DND-41 (cell line): ENCODE results near the gene ZNF521.

ENCODE experiments used
- ATAC-seq: fragments of 200-7000 bp; cut with Tn5 transposase; 3 replicates; pipeline ENCODE4 v1.9.1; 2021; ENCODE audit warnings: low read depth; ENCODE audit not compliant: insufficient read depth
- DNase-seq: peaks from one replicate; pipeline ENCODE4 v3.0.0-alpha.2; 2020
- H2AFZ ChIP-seq: 2 replicates; pipeline ENCODE4 v1.6.0; 2012; ENCODE audit warnings: low read depth, low read length
- H3K27ac ChIP-seq: 2 replicates; pipeline ENCODE4 v1.5.1; 2012; ENCODE audit warnings: low read length, inconsistent platforms
- H3K27me3 ChIP-seq: fragments of 200-600 bp; sonication (generic); 2 replicates; pipeline ENCODE4 v1.6.0; 2012; ENCODE audit warnings: low read length, mild to moderate bottlenecking, inconsistent platforms; ENCODE audit not compliant: insufficient read depth, poor library complexity
- H3K36me3 ChIP-seq: 2 replicates; pipeline ENCODE4 v1.5.1; 2012; ENCODE audit warnings: low read length, inconsistent platforms; ENCODE audit not compliant: insufficient read depth
- H3K4me1 ChIP-seq: 2 replicates; pipeline ENCODE4 v1.5.1; 2012; ENCODE audit warnings: mild to moderate bottlenecking, low read length; ENCODE audit not compliant: insufficient read depth
- H3K4me2 ChIP-seq: 2 replicates; pipeline ENCODE4 v1.6.0; 2012; ENCODE audit warnings: mild to moderate bottlenecking, moderate library complexity, low read length, inconsistent platforms; ENCODE audit not compliant: insufficient read depth
- H3K4me3 ChIP-seq, 2 experiments: fragments of 200-600 bp in 1 of 2; shearing (Covaris generic) in 1 of 2; 2 replicates each; pipeline ENCODE4 v1.5.1; 2012 to 2016; ENCODE audit warnings: inconsistent platforms in 2 of 2, low read length in 2 of 2, mild to moderate bottlenecking in 2 of 2, low read depth in 1 of 2, moderate library complexity in 1 of 2
- H3K79me2 ChIP-seq: 2 replicates; pipeline ENCODE4 v1.6.0; 2012; ENCODE audit warnings: low read length, inconsistent platforms; ENCODE audit not compliant: insufficient read depth
- H3K9ac ChIP-seq: 2 replicates; pipeline ENCODE4 v1.6.0; 2012; ENCODE audit warnings: low read depth, mild to moderate bottlenecking, inconsistent platforms, low read length, moderate library complexity
- H3K9me3 ChIP-seq: 2 replicates; pipeline ENCODE4 v1.5.1; 2012; ENCODE audit warnings: low read length, moderate library complexity, mild to moderate bottlenecking, inconsistent platforms; ENCODE audit not compliant: insufficient read depth, severe bottlenecking
- H4K20me1 ChIP-seq: 2 replicates; pipeline ENCODE4 v1.6.0; 2012; ENCODE audit warnings: low read length; ENCODE audit not compliant: insufficient read depth
- CTCF ChIP-seq: IDR thresholded peaks from 2 replicates; pipeline ENCODE4 v1.5.1; 2012; ENCODE audit warnings: borderline replicate concordance, low read length, moderate library complexity, mild to moderate bottlenecking; ENCODE audit not compliant: poor library complexity, severe bottlenecking; ENCODE audit errors: extremely low read depth
- EZH2 ChIP-seq: IDR thresholded peaks from 3 replicates; pipeline ENCODE4 v1.6.1; 2012; ENCODE audit warnings: borderline replicate concordance, low read depth, mild to moderate bottlenecking, moderate library complexity, low read length, inconsistent platforms; ENCODE audit not compliant: severe bottlenecking

ZNF521 gene

GRCh38 chr18:25234322-25234639 is 117.7 kb downstream of the ZNF521 start:
- DNase-seq (no peak), ATAC-seq (no peak)
- Histone ChIP-seq H3K79me2 (no peaks in the 10 kb centered on the region), H2AFZ (no peak overlapping the region), H3K27ac (no peak overlapping the region), H3K9me3 (no peaks in the 10 kb centered on the region), H3K4me1 (0 out of 2 replicates have a peak, but pooled peaks cover under 1% of the 10 kb centered on the region), H3K4me3 (no peak overlapping the region), H3K27me3 (peaks cover 20% of the 10 kb centered on the region), H3K4me2 (no peak overlapping the region), H4K20me1 (no peaks in the 10 kb centered on the region; the same call in 1 of the 2 replicates), H3K36me3 (no peaks in the 10 kb centered on the region), H3K9ac (no peak overlapping the region)
- TF ChIP-seq EZH2 = no peak

- Histone ChIP-seq H3K27ac (no peak overlapping the region), H3K4me2 (no peak overlapping the region), H3K4me1 (no peaks in the 10 kb centered on the region), H3K9me3 (no peaks in the 10 kb centered on the region), H3K36me3 (no peaks in the 10 kb centered on the region), H2AFZ (no peak overlapping the region), H3K4me3 (no peak overlapping the region), H4K20me1 (no peaks in the 10 kb centered on the region; the same call in 1 of the 2 replicates), H3K27me3 (peaks cover 19% of the 10 kb centered on the region), H3K9ac (no peak overlapping the region), H3K79me2 (no peaks in the 10 kb centered on the region)
- DNase-seq (no peak), ATAC-seq (no peak)
- TF ChIP-seq CTCF = no peak
- TF ChIP-seq EZH2 = no peak
Measured at GRCh38 chr18:25233528-25234321, 118.2 kb downstream of the ZNF521 start.

- no peaks in the 10 kb centered on the region for H3K79me2 ChIP-seq
- H3K4me3 ChIP-seq = no peak overlapping the region
- no peak overlapping the region for H3K9ac ChIP-seq
- no peak for ATAC-seq
- no peak overlapping the region for H2AFZ ChIP-seq
- no peaks in the 10 kb centered on the region for H3K4me1 ChIP-seq
- no peak for TF ChIP-seq EZH2
- DNase-seq = no peak
- H3K27ac ChIP-seq = no peak overlapping the region
- H3K27me3 ChIP-seq = peaks cover 13% of the 10 kb centered on the region
- H3K4me2 ChIP-seq = no peak overlapping the region
- H3K36me3 ChIP-seq = no peaks in the 10 kb centered on the region
- no peaks in the 10 kb centered on the region; the same call in 1 of the 2 replicates for H4K20me1 ChIP-seq
- no peaks in the 10 kb centered on the region for H3K9me3 ChIP-seq
Measured at GRCh38 chr18:25231327-25231691, 120.7 kb downstream of the ZNF521 start.

GRCh38 chr18:25230658-25231326 is 121.2 kb downstream of the ZNF521 start:
- Histone ChIP-seq H4K20me1 (no peaks in the 10 kb centered on the region; the same call in 1 of the 2 replicates), H3K36me3 (no peaks in the 10 kb centered on the region), H3K9ac (no peak overlapping the region), H3K27ac (no peak overlapping the region), H3K9me3 (no peaks in the 10 kb centered on the region), H3K4me3 (no peak overlapping the region), H3K4me1 (no peaks in the 10 kb centered on the region), H3K79me2 (no peaks in the 10 kb centered on the region), H2AFZ (no peak overlapping the region), H3K4me2 (no peak overlapping the region), H3K27me3 (peaks cover 13% of the 10 kb centered on the region)
- no peak for DNase-seq
- TF ChIP-seq EZH2 (no peak), CTCF (no peak)
- ATAC-seq = no peak
